Ishikawa (cell line): Measurements from ENCODE around the gene NTS.

Experiments used
- CEBPB ChIP-seq: IDR thresholded peaks from 2 replicates; pipeline ENCODE4 v1.6.1; 2012
- CREB1 ChIP-seq: IDR thresholded peaks from 2 replicates; pipeline ENCODE4 v1.6.1; 2012; ENCODE audit warnings: low read depth
- EGR1 ChIP-seq: IDR thresholded peaks from 2 replicates; pipeline ENCODE4 v1.6.1; 2012
- EP300 ChIP-seq: IDR thresholded peaks from 2 replicates; pipeline ENCODE4 v1.6.1; 2012; ENCODE audit warnings: borderline replicate concordance
- FOXM1 ChIP-seq: IDR thresholded peaks from 2 replicates; pipeline ENCODE4 v1.6.1; 2012; ENCODE audit warnings: low read depth, borderline replicate concordance
- NFIC ChIP-seq: IDR thresholded peaks from 2 replicates; pipeline ENCODE4 v1.6.1; 2012
- RAD21 ChIP-seq: IDR thresholded peaks from 2 replicates; pipeline ENCODE4 v1.6.1; 2012; ENCODE audit warnings: low read depth
- TAF1 ChIP-seq: IDR thresholded peaks from 2 replicates; pipeline ENCODE4 v1.6.1; 2012; ENCODE audit warnings: low read depth, mild to moderate bottlenecking
- TCF12 ChIP-seq: IDR thresholded peaks from 2 replicates; pipeline ENCODE4 v1.6.1; 2012; ENCODE audit warnings: low read depth
- TEAD4 ChIP-seq: IDR thresholded peaks from 2 replicates; pipeline ENCODE4 v1.6.1; 2012
- YY1 ChIP-seq: IDR thresholded peaks from 2 replicates; pipeline ENCODE4 v1.6.1; 2012; ENCODE audit warnings: low read depth
- ZBTB7A ChIP-seq: IDR thresholded peaks from 2 replicates; pipeline ENCODE4 v1.6.1; 2012; ENCODE audit warnings: low read depth
- TF ChIP-seq, protein P1 (sequence below): IDR thresholded peaks from 2 replicates; pipeline ENCODE4 v1.6.1; 2012; ENCODE audit warnings: low read depth, mild to moderate bottlenecking

DNA sequence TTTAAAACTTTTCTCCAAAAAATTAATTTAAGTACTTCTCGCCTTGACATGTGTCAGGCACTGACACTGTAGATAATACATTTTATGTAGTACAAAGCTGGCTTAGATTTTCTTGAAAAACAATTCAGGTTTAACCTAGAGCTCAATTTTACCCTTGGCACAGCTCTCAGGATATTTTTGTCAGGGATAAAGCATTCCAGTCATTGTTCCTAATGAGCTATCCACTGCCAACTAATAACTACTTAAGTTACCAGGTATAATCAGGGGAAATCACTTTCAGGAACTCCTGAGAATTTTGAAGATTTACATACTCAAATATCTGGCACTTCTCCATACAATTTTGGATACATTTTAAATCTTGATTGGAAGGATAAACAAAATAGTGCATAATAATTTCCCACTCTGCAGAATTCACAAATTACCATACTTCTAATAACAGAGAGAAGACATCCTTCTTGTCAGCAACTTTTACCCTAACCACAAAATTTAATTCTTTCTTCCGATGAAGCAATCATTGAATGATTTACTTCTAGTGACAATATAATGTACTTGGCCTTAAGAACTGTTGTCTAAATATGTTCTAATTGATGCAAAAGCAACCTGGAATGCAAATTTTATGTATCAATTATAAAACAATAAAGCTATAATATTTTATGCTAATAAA is 42.6 kb upstream of the NTS start:
- peak; percentile 60 for TF ChIP-seq NFIC
- no peak for TF ChIP-seq TCF12
- TF ChIP-seq CEBPB: 0 out of 2 replicates have a peak, but pooled peaks have one; percentile 3
- no peak for TF ChIP-seq EP300
- TF ChIP-seq TEAD4: peak; percentile 34; the same call in 1 of the 2 replicates
- TF ChIP-seq RAD21: no peak
- TF ChIP-seq CREB1: no peak
- TF ChIP-seq, protein P1, sequence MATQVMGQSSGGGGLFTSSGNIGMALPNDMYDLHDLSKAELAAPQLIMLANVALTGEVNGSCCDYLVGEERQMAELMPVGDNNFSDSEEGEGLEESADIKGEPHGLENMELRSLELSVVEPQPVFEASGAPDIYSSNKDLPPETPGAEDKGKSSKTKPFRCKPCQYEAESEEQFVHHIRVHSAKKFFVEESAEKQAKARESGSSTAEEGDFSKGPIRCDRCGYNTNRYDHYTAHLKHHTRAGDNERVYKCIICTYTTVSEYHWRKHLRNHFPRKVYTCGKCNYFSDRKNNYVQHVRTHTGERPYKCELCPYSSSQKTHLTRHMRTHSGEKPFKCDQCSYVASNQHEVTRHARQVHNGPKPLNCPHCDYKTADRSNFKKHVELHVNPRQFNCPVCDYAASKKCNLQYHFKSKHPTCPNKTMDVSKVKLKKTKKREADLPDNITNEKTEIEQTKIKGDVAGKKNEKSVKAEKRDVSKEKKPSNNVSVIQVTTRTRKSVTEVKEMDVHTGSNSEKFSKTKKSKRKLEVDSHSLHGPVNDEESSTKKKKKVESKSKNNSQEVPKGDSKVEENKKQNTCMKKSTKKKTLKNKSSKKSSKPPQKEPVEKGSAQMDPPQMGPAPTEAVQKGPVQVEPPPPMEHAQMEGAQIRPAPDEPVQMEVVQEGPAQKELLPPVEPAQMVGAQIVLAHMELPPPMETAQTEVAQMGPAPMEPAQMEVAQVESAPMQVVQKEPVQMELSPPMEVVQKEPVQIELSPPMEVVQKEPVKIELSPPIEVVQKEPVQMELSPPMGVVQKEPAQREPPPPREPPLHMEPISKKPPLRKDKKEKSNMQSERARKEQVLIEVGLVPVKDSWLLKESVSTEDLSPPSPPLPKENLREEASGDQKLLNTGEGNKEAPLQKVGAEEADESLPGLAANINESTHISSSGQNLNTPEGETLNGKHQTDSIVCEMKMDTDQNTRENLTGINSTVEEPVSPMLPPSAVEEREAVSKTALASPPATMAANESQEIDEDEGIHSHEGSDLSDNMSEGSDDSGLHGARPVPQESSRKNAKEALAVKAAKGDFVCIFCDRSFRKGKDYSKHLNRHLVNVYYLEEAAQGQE: no peak
- TF ChIP-seq ZBTB7A: no peak
- TF ChIP-seq YY1: no peak
- TF ChIP-seq EGR1: no peak
- no peak for TF ChIP-seq FOXM1
- no peak for TF ChIP-seq TAF1
